Measurements from ENCODE around the gene ARMH3.

Gene ARMH3

DNA sequence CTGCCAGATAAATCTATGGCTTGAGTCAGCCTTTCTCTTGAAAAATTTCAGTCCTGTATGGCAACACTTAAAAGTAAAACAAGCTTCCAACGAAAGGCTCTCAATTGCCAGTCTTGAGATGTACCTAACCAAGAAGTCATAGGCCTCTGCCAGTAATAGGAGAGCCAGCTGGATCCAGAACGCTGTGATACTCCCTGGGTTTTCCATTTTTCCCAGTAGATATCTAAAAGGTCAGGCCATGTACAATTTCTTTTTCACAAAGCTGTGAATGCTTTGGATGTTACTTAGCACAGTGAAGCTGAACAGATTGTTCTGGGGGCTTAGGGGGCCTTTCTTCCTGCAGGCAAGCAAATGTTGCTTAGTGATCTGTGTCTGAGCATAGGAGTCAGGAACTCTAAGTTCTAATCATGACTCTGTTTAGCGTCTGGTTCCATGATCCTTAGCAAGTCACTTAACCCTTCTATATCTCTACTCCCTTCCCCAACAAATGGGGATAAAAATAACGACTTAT, 86.5 kb downstream of the ARMH3 start:
- in situ Hi-C loops (cut with MboI; ENCODE audit: low pct_unique_long_range_greater_than_20kb, low sequenced_read_pairs, unreplicated experiment) = no loop called here

DNA sequence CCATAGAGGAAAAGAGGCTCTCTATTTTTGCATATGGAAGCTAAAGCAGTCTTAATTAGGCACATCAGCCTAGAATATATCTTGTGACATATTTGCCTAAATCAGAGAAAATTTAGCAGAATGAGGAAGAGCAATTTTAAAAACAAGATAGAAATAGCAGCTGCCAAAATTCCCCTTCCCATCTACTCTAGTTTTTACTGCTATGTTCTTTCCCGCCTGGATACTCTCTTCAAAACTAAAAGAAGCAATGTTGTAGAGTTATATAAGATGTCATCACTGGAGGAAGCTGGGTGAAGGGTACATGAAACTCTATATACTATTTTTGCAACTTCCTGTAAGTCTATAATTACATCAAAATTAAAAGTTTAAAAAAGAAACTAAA, 87.0 kb downstream of the ARMH3 start:
- DNase-seq (ENCODE audit: low spot score) = peak; percentile 27
- in situ Hi-C loops (cut with MboI; ENCODE audit: low pct_unique_long_range_greater_than_20kb, low sequenced_read_pairs, unreplicated experiment) = no loop called here
- TF ChIP-seq, protein P1, sequence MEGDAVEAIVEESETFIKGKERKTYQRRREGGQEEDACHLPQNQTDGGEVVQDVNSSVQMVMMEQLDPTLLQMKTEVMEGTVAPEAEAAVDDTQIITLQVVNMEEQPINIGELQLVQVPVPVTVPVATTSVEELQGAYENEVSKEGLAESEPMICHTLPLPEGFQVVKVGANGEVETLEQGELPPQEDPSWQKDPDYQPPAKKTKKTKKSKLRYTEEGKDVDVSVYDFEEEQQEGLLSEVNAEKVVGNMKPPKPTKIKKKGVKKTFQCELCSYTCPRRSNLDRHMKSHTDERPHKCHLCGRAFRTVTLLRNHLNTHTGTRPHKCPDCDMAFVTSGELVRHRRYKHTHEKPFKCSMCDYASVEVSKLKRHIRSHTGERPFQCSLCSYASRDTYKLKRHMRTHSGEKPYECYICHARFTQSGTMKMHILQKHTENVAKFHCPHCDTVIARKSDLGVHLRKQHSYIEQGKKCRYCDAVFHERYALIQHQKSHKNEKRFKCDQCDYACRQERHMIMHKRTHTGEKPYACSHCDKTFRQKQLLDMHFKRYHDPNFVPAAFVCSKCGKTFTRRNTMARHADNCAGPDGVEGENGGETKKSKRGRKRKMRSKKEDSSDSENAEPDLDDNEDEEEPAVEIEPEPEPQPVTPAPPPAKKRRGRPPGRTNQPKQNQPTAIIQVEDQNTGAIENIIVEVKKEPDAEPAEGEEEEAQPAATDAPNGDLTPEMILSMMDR (IDR thresholded peaks at IDR 0.05; ENCODE audit: extremely low read depth, insufficient read depth, missing control alignments) = no peak

More for the DNA sequence above, 86.5 kb downstream of the ARMH3 start:
- no peak for DNase-seq (ENCODE audit: low spot score)
- TF ChIP-seq, protein P1 (IDR thresholded peaks at IDR 0.05; ENCODE audit: extremely low read depth, insufficient read depth, missing control alignments) = no peak

DNA sequence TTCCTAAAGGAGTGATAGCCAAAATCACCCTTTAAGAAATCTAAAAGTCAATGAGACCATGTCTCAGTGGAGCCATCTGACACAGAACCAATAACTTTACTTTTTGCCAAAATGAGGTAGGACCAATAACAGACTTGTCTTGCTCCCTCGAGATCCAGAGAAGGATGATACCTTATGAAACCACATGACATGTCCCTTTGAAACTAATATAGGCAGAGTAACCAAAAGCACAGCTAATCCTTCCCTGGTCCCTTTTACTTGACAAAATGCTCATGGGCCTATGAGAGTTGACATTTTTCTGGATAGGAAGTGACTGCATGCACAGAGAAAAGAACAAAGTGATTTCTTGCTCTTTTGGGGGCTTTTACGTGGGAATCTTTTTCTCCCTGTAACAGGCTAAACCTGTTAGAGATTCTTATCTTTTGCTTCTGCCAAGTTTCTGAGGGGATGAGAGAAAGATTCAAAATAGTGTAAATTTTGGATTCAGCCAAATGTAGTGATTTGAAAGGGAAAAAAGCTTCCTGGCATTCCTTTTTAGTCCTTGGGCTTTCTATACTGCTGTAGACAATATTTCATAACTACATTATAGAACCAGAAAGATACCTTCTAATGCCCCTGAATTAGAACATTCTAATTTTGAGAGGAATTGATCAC, 87.6 kb downstream of the ARMH3 start:
- TF ChIP-seq, protein P1 (IDR thresholded peaks at IDR 0.05; ENCODE audit: extremely low read depth, insufficient read depth, missing control alignments) = no peak
- peak; percentile 25 for DNase-seq (ENCODE audit: low spot score)
- in situ Hi-C loops (cut with MboI; ENCODE audit: low pct_unique_long_range_greater_than_20kb, low sequenced_read_pairs, unreplicated experiment) = no loop called here

DNA sequence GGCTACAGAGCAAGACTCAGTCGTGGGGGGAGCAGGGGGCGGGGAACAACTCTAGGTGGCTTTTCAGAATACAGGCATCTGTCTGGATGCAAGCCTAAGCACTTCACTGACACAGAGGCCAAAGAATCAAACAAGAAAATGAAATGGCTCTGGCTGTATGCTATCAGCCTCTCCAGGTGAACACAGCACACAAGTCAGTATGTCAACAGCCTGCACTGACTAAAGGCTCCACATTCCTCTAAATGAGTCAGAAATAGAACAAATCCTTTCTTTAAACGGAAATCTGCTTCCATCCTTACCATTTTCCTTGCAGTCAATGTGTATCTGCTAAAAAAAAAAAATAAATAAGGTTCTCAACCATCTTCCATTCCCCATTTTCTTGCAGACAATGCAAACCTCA, 88.3 kb downstream of the ARMH3 start:
- in situ Hi-C loops (cut with MboI; ENCODE audit: low pct_unique_long_range_greater_than_20kb, low sequenced_read_pairs, unreplicated experiment) = no loop called here
- TF ChIP-seq, protein P1 (IDR thresholded peaks at IDR 0.05; ENCODE audit: extremely low read depth, insufficient read depth, missing control alignments) = no peak
- no peak for DNase-seq (ENCODE audit: low spot score)

DNA sequence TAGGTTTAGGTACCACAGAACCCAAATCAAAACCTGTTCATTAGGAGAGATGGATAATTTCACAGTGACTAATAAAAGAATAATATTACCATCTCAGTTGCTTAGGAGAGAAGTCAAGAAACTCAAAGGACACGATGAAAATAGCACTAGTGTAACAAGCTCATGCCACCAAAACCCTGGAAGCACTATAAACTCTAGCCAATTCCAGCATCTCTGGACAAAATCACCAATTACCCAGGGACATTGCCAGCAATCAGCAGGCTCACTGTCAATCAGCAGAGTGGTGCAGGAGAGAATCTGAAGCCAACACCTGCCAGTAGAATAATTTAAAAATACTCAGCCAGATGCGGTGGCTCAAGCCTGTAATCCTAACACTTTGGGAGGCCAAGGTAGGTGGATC, 88.9 kb downstream of the ARMH3 start:
- in situ Hi-C loops (cut with MboI; ENCODE audit: low pct_unique_long_range_greater_than_20kb, low sequenced_read_pairs, unreplicated experiment) = no loop called here
- TF ChIP-seq, protein P1 (IDR thresholded peaks at IDR 0.05; ENCODE audit: extremely low read depth, insufficient read depth, missing control alignments) = no peak

DNA sequence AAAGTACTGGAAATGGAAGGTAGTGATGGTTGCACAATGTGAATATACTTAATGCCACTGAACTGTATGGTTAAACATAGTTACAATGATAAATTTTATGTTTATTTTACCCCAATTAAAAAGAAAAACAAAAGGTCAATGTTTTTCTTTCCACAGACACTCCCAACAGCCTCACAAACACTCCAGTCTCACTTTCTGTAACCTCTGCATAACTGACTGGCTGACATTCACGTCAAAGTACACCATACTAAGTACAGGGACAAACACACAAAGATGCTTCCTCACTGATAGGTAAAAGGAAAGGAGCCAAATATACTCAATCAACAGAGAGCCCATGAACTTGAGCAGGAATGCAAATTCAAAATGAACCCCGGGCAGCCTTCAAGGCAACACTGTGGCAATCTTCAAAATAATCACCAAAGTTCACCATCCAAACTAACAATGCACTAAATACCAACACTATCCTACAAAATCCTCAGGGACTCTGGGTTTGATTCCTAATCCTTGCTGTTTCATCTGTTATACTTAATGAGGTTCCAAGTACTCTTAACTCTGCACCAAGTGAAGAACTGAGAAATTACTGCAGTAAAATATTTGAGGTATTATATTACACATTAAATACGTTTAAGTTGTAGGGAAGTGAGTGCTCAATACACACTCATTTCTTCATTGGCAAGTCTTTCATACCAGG, 90.8 kb downstream of the ARMH3 start:
- TF ChIP-seq, protein P1 (IDR thresholded peaks at IDR 0.05; ENCODE audit: extremely low read depth, insufficient read depth, missing control alignments) = no peak
- in situ Hi-C loops (cut with MboI; ENCODE audit: low pct_unique_long_range_greater_than_20kb, low sequenced_read_pairs, unreplicated experiment) = no loop called here
- DNase-seq (ENCODE audit: low spot score) = no peak

More for the DNA sequence above, 88.9 kb downstream of the ARMH3 start:
- no peak for DNase-seq (ENCODE audit: low spot score)
